Suprapubic skin (tissue), 4 donors: ENCODE results near the gene CASKIN1. TPM values are rescaled to one million over a fixed set of nuclear protein-coding genes. Genes with fewer than 3 reads are reported as not detected.
A peak's percentile ranks its signal among the peaks of the same experiment; 100 is the strongest.

Experiments
- DNase-seq, 2 donors: peaks; one replicate each; pipeline ENCODE4 v3.0.0-alpha.2; 2019; ENCODE audit warnings: low spot score in 2 of 2
- H3K27ac ChIP-seq: fragments of 200-600 bp; sonication (generic); one replicate; pipeline ENCODE4 v1.5.1; 2019
- H3K27me3 ChIP-seq: fragments of 200-600 bp; sonication (generic); one replicate; pipeline ENCODE4 v1.5.1; 2019
- H3K36me3 ChIP-seq: fragments of 200-600 bp; sonication (generic); one replicate; pipeline ENCODE4 v1.5.1; 2019
- H3K4me1 ChIP-seq: fragments of 200-600 bp; sonication (generic); one replicate; pipeline ENCODE4 v1.5.1; 2019
- H3K4me3 ChIP-seq: fragments of 200-600 bp; sonication (generic); one replicate; pipeline ENCODE4 v1.5.1; 2019; ENCODE audit warnings: mild to moderate bottlenecking
- H3K9me3 ChIP-seq: fragments of 200-600 bp; sonication (generic); one replicate; pipeline ENCODE4 v1.5.1; 2019
- EP300 ChIP-seq: sonication (generic); formaldehyde crosslinking; IDR thresholded peaks from one replicate; pipeline ENCODE4 v1.6.1; 2017; ENCODE audit warnings: antibody characterized with exemption
- POLR2A ChIP-seq, 2 donors: fragments of 450-650 bp; IDR thresholded peaks; one replicate each; pipeline ENCODE4 v1.6.1; 2017; ENCODE audit warnings: antibody characterized with exemption in 2 of 2, mild to moderate bottlenecking in 2 of 2, moderate library complexity in 2 of 2
- POLR2AphosphoS5 ChIP-seq, 3 donors: sonication (generic); formaldehyde crosslinking; IDR thresholded peaks; one replicate each; pipeline ENCODE4 v1.6.1; 2017; ENCODE audit warnings: antibody characterized with exemption in 3 of 3
- WGBS: methylation state at CpG from one replicate; pipeline ENCODE4 v1.1.5; 2018; 5-methylcytosine and 5-hydroxymethylcytosine counted together
- total RNA-seq, 4 donors: library from RNA; depleted of rRNA; stranded (reverse); fragments of >200 nt; gene quantifications; one replicate each; pipeline ENCODE4 v1.1.0, GENCODE V29; 2016
- TF ChIP-seq, protein P1 (sequence below), 2 donors: fragments of 200-600 bp in 1 of 2; fragments of 450-650 bp in 1 of 2; sonication (generic) in 1 of 2; IDR thresholded peaks; one replicate each; pipeline ENCODE4 v1.5.1; 2016 to 2019; ENCODE audit warnings: antibody characterized with exemption in 2 of 2, mild to moderate bottlenecking in 1 of 2, moderate library complexity in 1 of 2

CASKIN1 gene
- total RNA-seq, 4 donors from 2014 or later, result 0.49 to 1.5 (median 0.78) TPM

DNA sequence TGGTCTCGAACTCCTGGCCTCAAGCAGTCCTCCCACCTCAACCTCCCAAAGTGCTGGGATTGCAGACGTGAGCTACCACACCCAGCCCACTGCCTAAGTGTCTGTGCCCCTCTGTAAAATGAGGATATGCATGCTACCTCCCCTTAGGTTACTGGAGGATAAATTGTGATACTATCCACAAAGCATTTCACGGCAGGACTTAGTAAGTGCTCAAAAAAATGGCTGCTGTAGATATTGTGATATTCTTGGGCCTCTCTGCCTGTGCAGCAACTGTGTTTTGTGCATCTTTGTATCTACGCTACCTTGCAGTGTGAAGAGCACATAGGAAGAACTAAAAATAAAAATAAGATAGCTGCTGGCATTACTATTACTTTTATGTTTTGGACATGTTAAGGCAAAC, 1.9 kb upstream of the CASKIN1 start:
- Histone ChIP-seq H3K4me1 (peaks cover 24% of the 10 kb centered on the region), H3K9me3 (no peaks in the 10 kb centered on the region), H3K36me3 (no peaks in the 10 kb centered on the region), H3K4me3 (no peak overlapping the region), H3K27me3 (peaks cover 38% of the 10 kb centered on the region), H3K27ac (no peak overlapping the region)
- DNase-seq, result no peak
- 59% methylated on average over 4 of the region's 4 CpGs for WGBS
- TF ChIP-seq, protein P1, sequence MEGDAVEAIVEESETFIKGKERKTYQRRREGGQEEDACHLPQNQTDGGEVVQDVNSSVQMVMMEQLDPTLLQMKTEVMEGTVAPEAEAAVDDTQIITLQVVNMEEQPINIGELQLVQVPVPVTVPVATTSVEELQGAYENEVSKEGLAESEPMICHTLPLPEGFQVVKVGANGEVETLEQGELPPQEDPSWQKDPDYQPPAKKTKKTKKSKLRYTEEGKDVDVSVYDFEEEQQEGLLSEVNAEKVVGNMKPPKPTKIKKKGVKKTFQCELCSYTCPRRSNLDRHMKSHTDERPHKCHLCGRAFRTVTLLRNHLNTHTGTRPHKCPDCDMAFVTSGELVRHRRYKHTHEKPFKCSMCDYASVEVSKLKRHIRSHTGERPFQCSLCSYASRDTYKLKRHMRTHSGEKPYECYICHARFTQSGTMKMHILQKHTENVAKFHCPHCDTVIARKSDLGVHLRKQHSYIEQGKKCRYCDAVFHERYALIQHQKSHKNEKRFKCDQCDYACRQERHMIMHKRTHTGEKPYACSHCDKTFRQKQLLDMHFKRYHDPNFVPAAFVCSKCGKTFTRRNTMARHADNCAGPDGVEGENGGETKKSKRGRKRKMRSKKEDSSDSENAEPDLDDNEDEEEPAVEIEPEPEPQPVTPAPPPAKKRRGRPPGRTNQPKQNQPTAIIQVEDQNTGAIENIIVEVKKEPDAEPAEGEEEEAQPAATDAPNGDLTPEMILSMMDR (IDR thresholded peaks at IDR 0.05), result no peak

DNA sequence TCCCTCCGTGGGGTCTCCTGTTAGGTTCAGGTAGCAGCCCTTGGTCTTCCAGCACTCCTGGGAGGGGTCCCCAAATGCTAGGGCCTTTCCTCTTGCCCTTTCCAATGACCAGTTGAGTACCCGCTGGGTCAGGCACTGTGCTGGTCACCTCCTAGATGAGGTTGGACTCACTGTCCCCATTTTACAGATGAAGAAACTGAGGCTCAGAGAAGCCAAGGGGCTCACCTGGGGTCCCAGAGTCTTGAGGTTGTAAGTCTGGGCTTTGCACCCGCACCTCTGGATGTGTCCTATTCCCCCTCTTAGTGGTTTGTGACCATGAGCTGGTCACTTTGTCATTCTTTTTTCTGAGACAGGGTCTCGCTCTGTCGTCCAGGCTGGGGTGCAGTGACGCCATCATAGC, 1.4 kb upstream of the CASKIN1 start:
- H3K27ac ChIP-seq, result no peak overlapping the region
- peaks cover 24% of the 10 kb centered on the region for H3K4me1 ChIP-seq
- H3K36me3 ChIP-seq, result no peaks in the 10 kb centered on the region
- no peak overlapping the region for H3K4me3 ChIP-seq
- WGBS, result 95% methylated on average over 5 of the region's 6 CpGs
- no peaks in the 10 kb centered on the region for H3K9me3 ChIP-seq
- H3K27me3 ChIP-seq, result peaks cover 38% of the 10 kb centered on the region
- TF ChIP-seq POLR2A (IDR thresholded peaks at IDR 0.05) (no peak), POLR2AphosphoS5 (IDR thresholded peaks at IDR 0.05) (no peak), EP300 (no peak)
- TF ChIP-seq, protein P1 (IDR thresholded peaks at IDR 0.05), result no peak
- no peak for DNase-seq

DNA sequence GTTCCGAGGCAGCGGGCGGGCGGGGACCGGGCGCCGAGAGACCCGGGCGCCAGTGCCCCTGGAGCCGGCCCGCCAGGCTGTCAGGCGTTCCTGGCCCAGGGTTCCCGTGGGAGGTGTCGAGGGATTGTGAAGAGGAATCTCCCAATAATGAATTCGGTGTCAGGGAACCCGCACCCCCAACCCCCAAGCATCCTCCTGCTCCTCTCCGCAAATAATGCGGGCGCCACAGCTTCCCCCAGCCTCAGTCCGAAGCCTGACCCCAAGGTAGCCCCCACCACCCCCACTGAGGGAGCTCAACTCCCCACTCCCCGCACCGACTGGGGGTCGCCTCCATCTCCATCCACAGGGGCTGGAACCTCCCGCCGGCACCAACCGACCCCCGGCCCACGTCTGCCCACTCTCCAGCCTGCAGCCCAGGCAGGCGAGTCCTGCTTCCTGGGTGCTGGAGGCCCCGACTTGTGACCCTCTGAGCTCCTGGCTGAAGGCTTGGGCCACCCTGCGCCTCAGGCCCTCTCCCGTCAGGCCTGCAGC, 641 bp upstream of the CASKIN1 start:
- H3K4me3 ChIP-seq, result peak overlapping the region; percentile 44
- peaks cover 38% of the 10 kb centered on the region for H3K27me3 ChIP-seq
- WGBS, result 61% methylated on average over 14 of the region's 32 CpGs
- TF ChIP-seq EP300, result no peak
- no peak for TF ChIP-seq POLR2A (IDR thresholded peaks at IDR 0.05)
- no peak for TF ChIP-seq POLR2AphosphoS5 (IDR thresholded peaks at IDR 0.05)
- TF ChIP-seq, protein P1 (IDR thresholded peaks at IDR 0.05), result no peak
- peaks cover 24% of the 10 kb centered on the region for H3K4me1 ChIP-seq
- DNase-seq, result no peak
- no peaks in the 10 kb centered on the region for H3K9me3 ChIP-seq
- H3K36me3 ChIP-seq, result no peaks in the 10 kb centered on the region
- H3K27ac ChIP-seq, result no peak overlapping the region

DNA sequence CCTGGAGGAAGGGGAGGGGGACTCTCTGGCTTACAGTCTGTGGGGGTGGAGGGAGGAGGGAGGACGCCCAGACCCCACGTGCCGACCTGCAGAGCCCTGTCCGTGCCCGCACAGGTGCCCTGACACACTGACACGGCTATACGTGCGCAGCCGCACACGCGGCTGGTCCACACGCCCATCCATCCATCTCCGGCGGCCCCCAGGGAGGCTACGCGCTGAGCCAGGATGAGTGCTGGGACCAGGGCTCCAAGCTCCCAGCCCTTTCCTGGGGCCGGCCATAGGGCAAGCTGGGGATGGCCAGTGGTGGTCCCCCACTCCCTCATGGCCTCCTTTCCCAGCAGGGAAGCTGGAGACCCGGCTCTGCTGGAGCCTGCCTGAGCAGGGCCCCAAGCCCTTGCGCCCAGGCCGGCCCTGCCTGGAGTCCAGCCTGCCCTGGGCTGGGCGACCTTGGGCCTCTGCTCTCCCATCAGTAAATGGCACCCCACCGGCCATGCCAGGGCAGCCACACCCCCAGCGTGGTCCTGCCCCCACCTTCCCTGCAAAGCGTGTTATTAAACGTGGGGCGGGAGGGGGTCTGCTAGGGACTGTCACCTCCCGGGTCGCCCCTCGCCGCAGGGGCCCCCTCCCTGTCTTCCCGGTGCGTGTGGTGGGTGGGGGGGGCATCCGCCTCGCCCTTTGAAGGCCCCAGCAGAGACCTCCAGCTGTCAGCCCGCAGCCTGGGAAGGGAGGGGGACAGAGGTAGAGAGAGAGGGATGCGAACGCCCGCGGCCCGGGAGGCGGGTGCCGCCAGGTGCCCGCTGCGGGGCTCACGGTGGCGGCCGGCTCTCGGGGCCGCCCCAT, 863 bp downstream of the CASKIN1 start:
- DNase-seq, result no peak
- Histone ChIP-seq H3K36me3 (no peaks in the 10 kb centered on the region), H3K9me3 (no peaks in the 10 kb centered on the region), H3K4me1 (peaks cover 31% of the 10 kb centered on the region), H3K27me3 (peaks cover 38% of the 10 kb centered on the region), H3K27ac (no peak overlapping the region), H3K4me3 (peak overlapping the region; percentile 56)
- 2% methylated on average over 19 of the region's 49 CpGs for WGBS
- TF ChIP-seq EP300, result no peak

DNA sequence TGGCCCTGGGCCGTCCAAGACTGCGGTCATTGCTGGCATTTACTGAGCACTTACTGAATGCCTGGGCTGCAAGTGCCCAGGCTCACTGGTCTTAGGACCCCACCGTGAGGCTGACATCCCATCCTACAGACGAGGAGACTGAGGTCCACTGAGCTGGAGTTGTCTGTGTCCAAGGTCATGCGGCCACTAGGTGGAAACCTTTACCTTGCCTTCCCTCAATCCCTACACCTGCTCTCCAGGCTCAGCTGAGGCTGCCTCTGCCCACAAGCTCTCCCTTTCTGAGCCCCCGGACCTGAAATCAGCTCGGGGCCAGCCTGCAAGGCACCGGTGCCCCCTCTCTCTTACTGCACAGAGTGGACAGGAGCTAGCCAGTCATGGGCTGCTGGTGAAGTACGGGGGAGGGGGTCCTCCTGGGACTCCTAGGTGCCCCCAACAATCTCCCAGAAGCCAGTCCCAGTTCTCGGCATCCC, 1.5 kb downstream of the CASKIN1 start:
- peaks cover 38% of the 10 kb centered on the region for H3K27me3 ChIP-seq
- no peaks in the 10 kb centered on the region for H3K9me3 ChIP-seq
- H3K27ac ChIP-seq, result no peak overlapping the region
- TF ChIP-seq EP300 (no peak), POLR2A (IDR thresholded peaks at IDR 0.05) (no peak), POLR2AphosphoS5 (IDR thresholded peaks at IDR 0.05) (no peak)
- TF ChIP-seq, protein P1 (IDR thresholded peaks at IDR 0.05), result peak in 1 of 2 donors; percentile 34
- no peak for DNase-seq
- no peaks in the 10 kb centered on the region for H3K36me3 ChIP-seq
- H3K4me1 ChIP-seq, result peaks cover 38% of the 10 kb centered on the region
- H3K4me3 ChIP-seq, result no peak overlapping the region
- 13% methylated on average over 4 of the region's 10 CpGs for WGBS
